Measurements from ENCODE around the gene TIPARP. TPM values are rescaled to one million over a fixed set of nuclear protein-coding genes. Genes with fewer than 3 reads are reported as not detected.

The TIPARP gene
- total RNA-seq, 6 experiments from 2014 or later: 60.6 to 78.0 (median 67.4) TPM

- peaks cover 64% of the 10 kb centered on the region for H3K36me3 Mint-ChIP-seq (ENCODE audit: low read depth)
- H3K4me3 Mint-ChIP-seq: peak overlapping the region; percentile 98
- TF ChIP-seq CTCF (IDR thresholded peaks at IDR 0.05): no peak
- peak overlapping the region; percentile 94 for H3K27ac Mint-ChIP-seq
- DNase-seq: no peak
- no peaks in the 10 kb centered on the region for H3K9me3 Mint-ChIP-seq
- peaks cover 77% of the 10 kb centered on the region for H3K4me1 Mint-ChIP-seq (ENCODE audit: low read depth)
- no peaks in the 10 kb centered on the region; the same call in 1 of the 2 replicates for H3K27me3 Mint-ChIP-seq (ENCODE audit: insufficient read depth)
These were observed 3.1 kb downstream of the TIPARP start for GRCh38 chr3:156677536-156677935.

DNA sequence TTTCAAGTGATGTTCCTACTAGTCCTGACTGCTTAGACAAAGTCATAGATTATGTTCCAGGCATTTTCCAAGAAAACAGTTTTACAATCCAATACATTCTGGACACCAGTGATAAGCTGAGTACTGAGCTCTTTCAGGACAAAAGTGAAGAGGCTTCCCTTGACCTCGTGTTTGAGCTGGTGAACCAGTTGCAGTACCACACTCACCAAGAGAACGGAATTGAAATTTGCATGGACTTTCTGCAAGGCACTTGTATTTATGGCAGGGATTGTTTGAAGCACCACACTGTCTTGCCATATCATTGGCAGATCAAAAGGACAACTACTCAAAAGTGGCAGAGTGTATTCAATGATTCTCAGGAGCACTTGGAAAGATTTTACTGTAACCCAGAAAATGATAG lies 3.8 kb downstream of the TIPARP start:
- H3K36me3 Mint-ChIP-seq (ENCODE audit: low read depth): peaks cover 64% of the 10 kb centered on the region
- H3K4me3 Mint-ChIP-seq: peak overlapping the region; percentile 98
- no peaks in the 10 kb centered on the region for H3K9me3 Mint-ChIP-seq
- DNase-seq: no peak
- peak overlapping the region; percentile 94 for H3K27ac Mint-ChIP-seq
- H3K27me3 Mint-ChIP-seq (ENCODE audit: insufficient read depth): no peaks in the 10 kb centered on the region; the same call in 1 of the 2 replicates
- TF ChIP-seq CTCF (IDR thresholded peaks at IDR 0.05): no peak
- H3K4me1 Mint-ChIP-seq (ENCODE audit: low read depth): peaks cover 78% of the 10 kb centered on the region

DNA sequence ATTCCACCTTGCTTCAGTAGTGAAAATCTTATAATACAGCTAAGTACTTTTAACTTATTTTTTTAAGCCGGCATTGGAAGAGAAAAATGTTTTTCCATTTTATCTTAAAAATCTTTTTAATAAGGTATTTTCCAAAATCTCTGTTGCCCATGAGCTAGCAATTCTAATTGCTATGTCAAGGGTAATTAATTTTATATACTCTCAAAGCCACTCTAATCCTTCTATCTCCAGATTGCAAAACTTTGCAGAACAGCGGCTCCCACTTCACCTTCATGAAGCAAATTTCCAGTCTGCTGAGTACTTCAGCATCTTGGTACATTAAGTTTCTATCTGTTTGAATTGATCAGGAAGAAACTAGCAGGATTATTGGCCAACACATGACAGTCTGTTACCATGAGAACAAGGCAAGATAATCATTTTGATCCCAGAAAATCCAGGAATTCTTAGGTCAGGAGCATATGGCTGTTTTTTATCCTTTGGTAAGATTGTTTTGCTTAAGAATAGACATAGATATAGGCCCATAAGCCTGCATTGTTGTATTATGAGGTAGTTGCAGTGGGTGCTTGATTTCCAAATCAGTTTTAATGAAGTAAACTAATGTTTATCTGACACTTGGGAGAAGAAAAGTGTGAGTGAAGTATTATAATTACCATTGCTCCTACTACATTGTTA lies 6.0 kb downstream of the TIPARP start:
- Mint-ChIP-seq H3K27ac (peak overlapping the region; percentile 93), H3K4me3 (peak overlapping the region; percentile 72), H3K36me3 (ENCODE audit: low read depth) (peaks cover 64% of the 10 kb centered on the region), H3K9me3 (no peaks in the 10 kb centered on the region), H3K27me3 (ENCODE audit: insufficient read depth) (no peaks in the 10 kb centered on the region; the same call in 1 of the 2 replicates), H3K4me1 (ENCODE audit: low read depth) (peaks cover 88% of the 10 kb centered on the region)
- DNase-seq: no peak
- no peak for TF ChIP-seq CTCF (IDR thresholded peaks at IDR 0.05)

GRCh38 chr3:156681002-156681401 lies 6.6 kb downstream of the TIPARP start:
- Mint-ChIP-seq H3K9me3 (no peaks in the 10 kb centered on the region), H3K4me3 (peak overlapping the region; percentile 72), H3K27me3 (ENCODE audit: insufficient read depth) (no peaks in the 10 kb centered on the region; the same call in 1 of the 2 replicates), H3K4me1 (ENCODE audit: low read depth) (peaks cover 94% of the 10 kb centered on the region), H3K27ac (peak overlapping the region; percentile 93), H3K36me3 (ENCODE audit: low read depth) (peaks cover 61% of the 10 kb centered on the region)
- DNase-seq: peak; percentile 86
- TF ChIP-seq CTCF (IDR thresholded peaks at IDR 0.05): no peak

DNA sequence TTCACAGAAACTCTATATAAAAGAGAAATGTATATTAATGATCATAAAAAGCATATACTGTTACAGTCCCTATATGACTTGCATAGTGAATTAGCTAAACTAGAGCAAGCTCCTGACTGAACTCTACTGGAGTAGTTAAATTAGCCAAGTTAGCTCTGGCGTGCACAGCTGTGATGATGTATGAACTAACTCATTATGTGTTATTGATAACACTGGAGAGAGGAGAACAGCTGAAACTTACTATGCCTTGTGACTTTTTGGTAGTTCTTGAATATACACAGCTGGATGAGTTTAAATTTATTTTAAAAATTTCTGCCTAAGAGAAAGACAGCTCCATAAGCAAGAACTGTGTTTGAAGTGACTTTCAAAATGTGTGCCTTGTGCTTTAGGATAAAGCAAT lies 8.1 kb downstream of the TIPARP start:
- Mint-ChIP-seq H3K27ac (peak overlapping the region; percentile 93), H3K36me3 (ENCODE audit: low read depth) (peaks cover 52% of the 10 kb centered on the region), H3K4me3 (peak overlapping the region; percentile 80), H3K9me3 (no peaks in the 10 kb centered on the region), H3K4me1 (ENCODE audit: low read depth) (peaks cover 94% of the 10 kb centered on the region), H3K27me3 (ENCODE audit: insufficient read depth) (no peaks in the 10 kb centered on the region)
- no peak for DNase-seq
- TF ChIP-seq CTCF (IDR thresholded peaks at IDR 0.05): no peak

All from HFFc6 (cell line).